ENCODE results near the gene CDK18.

The CDK18 gene

DNA sequence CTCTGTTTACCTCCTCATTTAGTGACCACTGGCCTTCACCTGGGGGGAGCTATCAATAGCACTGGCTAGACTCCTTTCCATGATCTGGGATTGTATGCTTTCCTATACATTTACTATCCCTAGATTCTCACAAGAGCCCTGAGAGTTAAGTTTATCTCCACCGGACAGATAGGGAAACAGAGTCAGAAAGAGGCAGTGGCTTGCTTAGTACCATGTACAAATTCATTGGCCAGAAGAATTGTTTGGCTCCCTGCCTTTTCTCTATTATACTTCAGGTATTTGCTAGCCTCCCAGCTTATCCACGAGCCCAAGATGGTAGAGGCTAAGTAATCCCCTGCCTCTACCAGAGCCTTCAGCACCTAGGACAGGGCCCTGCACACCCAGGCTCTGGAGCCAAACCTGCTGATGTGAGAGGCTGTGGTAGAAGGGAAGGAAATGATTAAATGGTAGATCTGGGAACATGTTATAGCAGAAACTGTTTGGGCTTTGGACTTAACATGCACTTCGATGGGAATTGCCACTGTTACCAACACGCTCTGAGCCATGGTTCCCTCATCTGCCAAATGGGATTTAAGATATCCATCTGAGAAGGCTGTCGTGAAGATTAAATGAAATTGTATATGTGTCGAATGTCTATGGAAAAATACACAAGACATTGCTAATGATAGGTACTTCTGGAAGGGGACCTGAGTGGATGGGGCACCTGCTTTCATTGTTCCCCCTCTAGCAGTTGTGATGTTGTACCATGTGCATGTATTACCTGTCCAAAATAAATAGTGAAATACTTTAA is 45.5 kb upstream of the CDK18 start:
- TF ChIP-seq, protein P1, sequence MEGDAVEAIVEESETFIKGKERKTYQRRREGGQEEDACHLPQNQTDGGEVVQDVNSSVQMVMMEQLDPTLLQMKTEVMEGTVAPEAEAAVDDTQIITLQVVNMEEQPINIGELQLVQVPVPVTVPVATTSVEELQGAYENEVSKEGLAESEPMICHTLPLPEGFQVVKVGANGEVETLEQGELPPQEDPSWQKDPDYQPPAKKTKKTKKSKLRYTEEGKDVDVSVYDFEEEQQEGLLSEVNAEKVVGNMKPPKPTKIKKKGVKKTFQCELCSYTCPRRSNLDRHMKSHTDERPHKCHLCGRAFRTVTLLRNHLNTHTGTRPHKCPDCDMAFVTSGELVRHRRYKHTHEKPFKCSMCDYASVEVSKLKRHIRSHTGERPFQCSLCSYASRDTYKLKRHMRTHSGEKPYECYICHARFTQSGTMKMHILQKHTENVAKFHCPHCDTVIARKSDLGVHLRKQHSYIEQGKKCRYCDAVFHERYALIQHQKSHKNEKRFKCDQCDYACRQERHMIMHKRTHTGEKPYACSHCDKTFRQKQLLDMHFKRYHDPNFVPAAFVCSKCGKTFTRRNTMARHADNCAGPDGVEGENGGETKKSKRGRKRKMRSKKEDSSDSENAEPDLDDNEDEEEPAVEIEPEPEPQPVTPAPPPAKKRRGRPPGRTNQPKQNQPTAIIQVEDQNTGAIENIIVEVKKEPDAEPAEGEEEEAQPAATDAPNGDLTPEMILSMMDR (IDR thresholded peaks at IDR 0.05; ENCODE audit: low read depth, low read length), result no peak
- Histone ChIP-seq H3K36me3 (no peaks in the 10 kb centered on the region), H3K4me1 (no peaks in the 10 kb centered on the region), H3K4me3 (ENCODE audit: low read depth, low read length) (no peak overlapping the region), H3K27me3 (peaks cover 67% of the 10 kb centered on the region), H3K9me3 (no peaks in the 10 kb centered on the region)
- no peak for DNase-seq

DNA sequence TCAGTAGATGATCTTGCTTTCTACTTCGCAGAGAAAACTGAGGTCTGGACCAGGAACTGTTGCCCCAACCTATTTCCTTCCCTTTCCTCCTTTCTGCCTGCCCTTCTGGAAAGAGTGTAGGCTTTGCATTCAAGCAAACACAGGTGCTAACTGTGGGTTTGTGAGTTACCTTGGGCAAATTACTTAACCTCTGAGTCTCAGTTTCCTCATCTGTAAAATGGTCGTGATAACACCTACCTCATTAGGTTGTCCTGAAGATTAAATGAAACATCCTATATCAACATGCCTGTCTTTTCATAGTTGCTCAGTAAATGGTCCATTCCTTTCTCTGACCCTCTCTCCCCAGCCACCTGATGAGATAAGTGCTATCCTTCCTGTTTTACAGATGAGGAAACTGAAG is 39.1 kb upstream of the CDK18 start:
- Histone ChIP-seq H3K4me1 (no peaks in the 10 kb centered on the region), H3K9me3 (no peaks in the 10 kb centered on the region), H3K4me3 (ENCODE audit: low read depth, low read length) (no peak overlapping the region), H3K36me3 (no peaks in the 10 kb centered on the region), H3K27me3 (peaks cover 10% of the 10 kb centered on the region)
- no peak for DNase-seq
- TF ChIP-seq, protein P1 (IDR thresholded peaks at IDR 0.05; ENCODE audit: low read depth, low read length), result no peak

DNA sequence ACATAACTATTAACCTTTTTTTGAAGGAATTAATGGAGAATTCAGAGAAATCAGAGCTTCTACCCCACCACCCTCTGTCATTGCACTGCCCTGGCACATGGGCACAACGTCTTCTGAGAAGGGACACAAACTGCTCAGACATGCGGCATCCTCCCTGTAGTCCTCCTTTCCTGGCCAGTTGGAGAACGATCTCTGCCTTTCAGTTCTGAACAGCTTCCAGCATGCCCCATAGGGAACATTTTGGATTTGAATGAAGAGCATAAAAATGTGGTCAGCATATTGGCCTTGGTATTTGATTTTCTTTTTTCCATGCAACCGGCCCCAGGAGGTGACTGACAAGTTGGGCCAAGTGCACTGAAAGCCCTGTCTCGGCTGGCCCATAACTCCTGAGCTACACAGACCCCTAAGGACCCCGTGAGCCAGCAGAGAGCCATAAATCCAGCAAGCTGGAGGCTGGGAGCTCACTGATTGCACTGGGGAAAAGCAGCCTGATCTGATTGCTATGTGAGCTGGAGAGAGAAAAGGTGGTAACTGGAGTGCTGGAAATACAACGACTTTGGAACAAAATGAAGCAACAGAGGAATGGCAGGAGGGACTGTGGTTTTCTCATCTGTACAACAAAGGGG is 37.8 kb upstream of the CDK18 start:
- TF ChIP-seq, protein P1 (IDR thresholded peaks at IDR 0.05; ENCODE audit: low read depth, low read length), result no peak
- Histone ChIP-seq H3K9me3 (no peaks in the 10 kb centered on the region), H3K27me3 (peaks cover 10% of the 10 kb centered on the region), H3K36me3 (no peaks in the 10 kb centered on the region), H3K4me3 (ENCODE audit: low read depth, low read length) (no peak overlapping the region), H3K4me1 (no peaks in the 10 kb centered on the region)
- no peak for DNase-seq

DNA sequence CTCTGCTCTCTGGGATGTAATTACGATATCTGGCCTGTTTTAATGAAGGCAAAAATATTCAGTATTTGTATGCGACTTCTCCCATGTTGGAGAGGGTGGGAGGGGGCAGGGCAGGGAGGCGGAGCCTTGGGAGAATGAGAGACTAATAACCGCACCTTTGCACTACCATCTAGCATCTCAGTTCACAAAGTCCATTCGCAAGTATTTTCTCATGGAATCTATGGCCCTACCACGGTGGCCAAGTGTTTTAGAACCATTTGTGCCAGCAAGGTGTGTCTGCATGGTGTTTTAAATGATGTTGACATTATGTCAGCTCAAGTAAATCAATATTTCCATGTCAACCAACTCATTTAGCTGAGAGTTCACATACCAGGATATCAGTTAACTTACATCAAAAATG is 34.3 kb upstream of the CDK18 start:
- no peaks in the 10 kb centered on the region for H3K36me3 ChIP-seq
- TF ChIP-seq, protein P1 (IDR thresholded peaks at IDR 0.05; ENCODE audit: low read depth, low read length), result no peak
- H3K4me3 ChIP-seq (ENCODE audit: low read depth, low read length), result no peak overlapping the region
- H3K4me1 ChIP-seq, result peaks cover 4% of the 10 kb centered on the region
- H3K27me3 ChIP-seq, result no peaks in the 10 kb centered on the region
- DNase-seq, result no peak
- H3K9me3 ChIP-seq, result no peaks in the 10 kb centered on the region

DNA sequence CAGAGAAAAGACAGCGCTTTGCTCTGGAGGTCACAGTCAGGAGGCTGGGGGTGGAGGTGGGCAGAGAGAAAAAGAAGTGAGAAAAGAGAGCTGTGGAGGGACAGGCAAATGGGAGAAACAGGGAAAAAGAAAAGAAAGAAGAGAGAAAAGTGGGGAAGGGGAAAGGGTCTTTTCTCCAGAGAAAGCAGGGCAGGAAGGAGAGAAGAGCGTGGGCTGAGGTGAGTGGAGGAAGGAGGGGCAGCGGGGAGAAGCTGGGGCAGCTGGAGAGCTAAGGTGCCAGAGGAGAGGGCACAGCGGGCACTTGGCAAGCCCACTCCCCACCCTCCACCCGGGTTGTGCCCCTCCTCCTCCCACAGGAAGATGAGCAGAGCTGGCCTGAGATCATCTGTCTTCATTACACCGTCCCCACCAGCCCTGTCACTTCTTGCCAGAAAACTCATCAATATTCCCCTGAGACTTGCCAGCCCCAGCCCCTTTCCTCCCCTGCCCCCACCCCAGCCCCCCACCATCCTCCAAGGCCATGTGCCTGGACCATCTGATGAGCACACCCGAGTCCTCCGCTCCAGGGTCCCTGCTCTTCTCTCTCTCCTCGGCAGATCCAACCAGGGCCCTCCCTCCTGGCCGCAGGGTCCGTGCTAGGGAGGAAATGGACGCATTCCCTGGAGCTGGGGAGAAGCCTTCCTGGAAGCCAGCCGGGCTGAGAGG is 31.6 kb upstream of the CDK18 start:
- no peaks in the 10 kb centered on the region for H3K27me3 ChIP-seq
- TF ChIP-seq, protein P1 (IDR thresholded peaks at IDR 0.05; ENCODE audit: low read depth, low read length), result no peak
- no peaks in the 10 kb centered on the region for H3K9me3 ChIP-seq
- H3K4me3 ChIP-seq (ENCODE audit: low read depth, low read length), result peak overlapping the region; percentile 45
- H3K36me3 ChIP-seq, result no peaks in the 10 kb centered on the region
- peaks cover 4% of the 10 kb centered on the region for H3K4me1 ChIP-seq
- DNase-seq, result peak; percentile 43

Data from BE2C (cell line).